ENCODE results near the gene HIBCH. TPM values are rescaled to one million over a fixed set of nuclear protein-coding genes. Genes with fewer than 3 reads are reported as not detected.
A peak's percentile ranks its signal among the peaks of the same experiment; 100 is the strongest.
"Not testable (repeated sequence)": the region's sequence is repeated elsewhere in the genome, so short reads cannot be mapped to it uniquely, and the experiment has no call there.

HIBCH gene
- total RNA-seq, 5 donors from 2014 or later (not counting 1 experiment from before 2014, with no cell fraction given), result 15.5 to 19.8 (median 19.4) TPM

- peaks cover 6 to 16% of the 10 kb centered on the region in 2 experiments for H3K4me1 ChIP-seq (ENCODE audit: control insufficient read depth in 1 of 2, extremely low read depth in 1 of 2, insufficient read depth in 2 of 2, low read length in 2 of 2)
- Mint-ChIP-seq H3K4me1 (peaks cover 20 to 33% (median 31%) of the 10 kb centered on the region in 3 donors), H3K9me3 (no peaks in the 10 kb centered on the region), H3K36me3 (peaks cover 6% of the 10 kb centered on the region), H3K4me3 (peak overlapping the region in 1 of 3 donors; percentile 28), H3K27ac (no peak overlapping the region), H3K27me3 (no peaks in the 10 kb centered on the region)
- no peak overlapping the region for H3K27ac ChIP-seq (ENCODE audit: low read length)
- no peak for ATAC-seq (replicated peaks in 1 of 4)
- H3K9me3 ChIP-seq, result no peaks in the 10 kb centered on the region
- H3K36me3 ChIP-seq (ENCODE audit: control insufficient read depth in 2 of 2, extremely low read depth in 1 of 2, insufficient read depth in 1 of 2, low read length in 1 of 2), result peaks cover 0 to 3% of the 10 kb centered on the region in 2 donors
- no peaks in the 10 kb centered on the region for H3K27me3 ChIP-seq (replicated peaks in 1 of 2; ENCODE audit: control insufficient read depth in 2 of 2, extremely low read depth in 1 of 2, insufficient read depth in 2 of 2, low read length in 1 of 2)
- WGBS (ENCODE audit: insufficient coverage), result no CpG with 5 or more reads among the region's 2 CpGs
- H3K4me3 ChIP-seq (ENCODE audit: control insufficient read depth in 1 of 2, extremely low read depth in 1 of 2, low read length in 1 of 2), result no peak overlapping the region
- DNase-seq, result no peak
- CTCF ChIA-PET, result interaction anchor here in 1 of 2 donors (0.8 kb wide), 1 partner anchor 42 kb away, joined by 3 read pairs; the partner anchor contains the start of gene HIBCH
- POLR2A ChIA-PET, result interaction anchor here (0.5 to 0.8 kb wide), 2 partner anchors 46 to 146 kb away, joined by 3 read pairs; no protein-coding TSS in a partner anchor
Measured at GRCh38 chr2:190361572-190361971, 41.9 kb upstream of the HIBCH start.

GRCh38 chr2:190360965-190361364 lies 41.3 kb upstream of the HIBCH start:
- Histone ChIP-seq H3K4me3 (ENCODE audit: control insufficient read depth in 1 of 2, extremely low read depth in 1 of 2, low read length in 1 of 2) (no peak overlapping the region), H3K27me3 (replicated peaks in 1 of 2; ENCODE audit: control insufficient read depth in 2 of 2, extremely low read depth in 1 of 2, insufficient read depth in 2 of 2, low read length in 1 of 2) (no peaks in the 10 kb centered on the region), H3K9me3 (no peaks in the 10 kb centered on the region), H3K36me3 (ENCODE audit: control insufficient read depth in 2 of 2, extremely low read depth in 1 of 2, insufficient read depth in 1 of 2, low read length in 1 of 2) (peaks cover 0 to 2% of the 10 kb centered on the region in 2 donors), H3K27ac (ENCODE audit: low read length) (peak overlapping the region; percentile 58), H3K4me1 (ENCODE audit: control insufficient read depth in 1 of 2, extremely low read depth in 1 of 2, insufficient read depth in 2 of 2, low read length in 2 of 2) (peaks cover 6 to 16% of the 10 kb centered on the region in 2 experiments)
- DNase-seq (no peak), ATAC-seq (replicated peaks in 1 of 4) (no peak)
- peak overlapping the region; percentile 39 to 87 (median 85) for H3K4me3 Mint-ChIP-seq
- ChIA-PET CTCF (interaction anchor here in 1 of 2 donors (0.5 to 1.8 kb wide), 3 partner anchors 9 to 50 kb away, joined by 5 to 7 read pairs (median 5); partner anchors contain the start of gene HIBCH), POLR2A (interaction anchor here (0.5 to 0.8 kb wide), 3 partner anchors 46 to 495 kb away, joined by 3 read pairs; no protein-coding TSS in a partner anchor)
- H3K4me1 Mint-ChIP-seq, result peaks cover 20 to 33% (median 31%) of the 10 kb centered on the region in 3 donors
- H3K27me3 Mint-ChIP-seq, result no peaks in the 10 kb centered on the region
- no CpG with 5 or more reads among the region's 3 CpGs for WGBS (ENCODE audit: insufficient coverage)
- peaks cover 6% of the 10 kb centered on the region for H3K36me3 Mint-ChIP-seq
- H3K9me3 Mint-ChIP-seq, result no peaks in the 10 kb centered on the region
- no peak overlapping the region for H3K27ac Mint-ChIP-seq

DNA sequence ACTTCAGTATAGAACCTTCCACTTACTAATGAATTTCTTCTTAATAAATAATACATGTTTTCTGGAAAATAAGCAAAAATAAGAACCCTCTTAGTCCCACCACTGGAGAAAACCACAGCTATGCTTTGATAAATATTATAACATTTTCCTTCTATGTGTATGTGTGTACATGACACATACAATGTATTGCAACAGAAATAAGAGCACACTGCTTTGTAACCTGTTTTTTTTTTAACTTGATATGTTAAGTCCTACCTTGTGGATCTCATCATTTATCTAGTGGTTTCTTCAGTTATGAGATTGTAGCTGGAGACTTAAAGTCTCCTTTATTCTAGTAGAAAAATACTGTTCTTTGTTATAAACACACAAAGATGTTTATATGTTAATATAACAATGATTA lies 40.9 kb upstream of the HIBCH start:
- no peak for ATAC-seq (replicated peaks in 1 of 4)
- no peak for DNase-seq
- no peaks in the 10 kb centered on the region for H3K27me3 ChIP-seq (replicated peaks in 1 of 2; ENCODE audit: control insufficient read depth in 2 of 2, extremely low read depth in 1 of 2, insufficient read depth in 2 of 2, low read length in 1 of 2)
- Mint-ChIP-seq H3K27ac (peak overlapping the region; percentile 94 to 97), H3K4me1 (peaks cover 20 to 33% (median 31%) of the 10 kb centered on the region in 3 donors), H3K9me3 (no peaks in the 10 kb centered on the region), H3K4me3 (peak overlapping the region; percentile 85 to 88 (median 87)), H3K36me3 (peaks cover 6% of the 10 kb centered on the region), H3K27me3 (no peaks in the 10 kb centered on the region)
- H3K9me3 ChIP-seq, result no peaks in the 10 kb centered on the region
- H3K27ac ChIP-seq (ENCODE audit: low read length), result peak overlapping the region; percentile 58
- POLR2A ChIA-PET, result interaction anchor here (0.5 to 0.8 kb wide), 4 partner anchors 47 to 768 kb away, joined by 3 to 4 read pairs (median 3); no protein-coding TSS in a partner anchor
- H3K36me3 ChIP-seq (ENCODE audit: control insufficient read depth in 2 of 2, extremely low read depth in 1 of 2, insufficient read depth in 1 of 2, low read length in 1 of 2), result peaks cover 0 to 2% of the 10 kb centered on the region in 2 donors
- CTCF ChIA-PET, result interaction anchor here in 1 of 2 donors (0.5 to 1.8 kb wide), 4 partner anchors 10 to 50 kb away, joined by 4 to 7 read pairs (median 5); partner anchors contain the start of gene HIBCH
- peak overlapping the region in 1 of 2 donors; percentile 46 for H3K4me3 ChIP-seq (ENCODE audit: control insufficient read depth in 1 of 2, extremely low read depth in 1 of 2, low read length in 1 of 2)
- H3K4me1 ChIP-seq (ENCODE audit: control insufficient read depth in 1 of 2, extremely low read depth in 1 of 2, insufficient read depth in 2 of 2, low read length in 2 of 2), result peaks cover 6 to 16% of the 10 kb centered on the region in 2 experiments

- H3K4me3 ChIP-seq (ENCODE audit: control insufficient read depth in 1 of 2, extremely low read depth in 1 of 2, low read length in 1 of 2); H3K9me3 Mint-ChIP-seq; H3K27me3 ChIP-seq (replicated peaks in 1 of 2; ENCODE audit: control insufficient read depth in 2 of 2, extremely low read depth in 1 of 2, insufficient read depth in 2 of 2, low read length in 1 of 2); H3K36me3 Mint-ChIP-seq; H3K9me3 ChIP-seq; DNase-seq; ATAC-seq (replicated peaks in 1 of 4); H3K36me3 ChIP-seq (ENCODE audit: control insufficient read depth in 2 of 2, extremely low read depth in 1 of 2, insufficient read depth in 1 of 2, low read length in 1 of 2); H3K27me3 Mint-ChIP-seq: not testable (repeated sequence)
- CTCF ChIA-PET, result interaction anchor here (1.0 to 1.5 kb wide), 2 partner anchors 18 to 40 kb away, joined by 3 to 4 read pairs; partner anchors contain the start of gene HIBCH (in 1 of the 2)
- peak overlapping the region in 1 of 3 donors; percentile 87 for H3K4me3 Mint-ChIP-seq
- 80% methylated on average over 2 of the region's 8 CpGs for WGBS (ENCODE audit: insufficient coverage)
- H3K4me1 ChIP-seq (ENCODE audit: control insufficient read depth in 1 of 2, extremely low read depth in 1 of 2, insufficient read depth in 2 of 2, low read length in 2 of 2), result peaks cover 6 to 16% of the 10 kb centered on the region in 2 experiments
- peak overlapping the region in 1 of 2 donors; percentile 28 for H3K27ac Mint-ChIP-seq
- POLR2A ChIA-PET, result interaction anchor here in 1 of 2 donors (0.6 kb wide), 3 partner anchors 60 to 533 kb away, joined by 3 read pairs; no protein-coding TSS in a partner anchor
- peak overlapping the region; percentile 58 for H3K27ac ChIP-seq (ENCODE audit: low read length)
- H3K4me1 Mint-ChIP-seq, result peaks cover 20 to 33% (median 31%) of the 10 kb centered on the region in 3 donors
Measured at GRCh38 chr2:190358655-190359448, 39.2 kb upstream of the HIBCH start.

DNA sequence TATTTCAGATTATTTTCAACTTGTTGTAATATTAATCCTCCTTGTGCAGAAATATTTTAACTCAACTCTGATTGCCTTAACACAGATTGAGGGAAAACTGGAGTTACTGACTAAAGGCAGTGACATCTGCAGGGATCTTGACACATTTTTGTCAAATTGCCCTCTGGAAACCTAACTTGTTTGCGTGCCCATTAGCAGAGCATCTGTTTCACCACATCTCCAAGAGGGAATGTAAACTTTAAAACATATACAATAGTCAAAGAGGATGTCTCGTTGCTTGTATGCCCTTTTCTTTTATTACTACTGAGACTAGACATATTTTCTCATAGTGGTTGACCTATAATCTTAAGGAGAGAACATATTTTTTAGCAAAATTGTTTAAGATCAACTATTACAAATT lies 38.0 kb upstream of the HIBCH start:
- Mint-ChIP-seq H3K9me3 (no peaks in the 10 kb centered on the region), H3K27me3 (no peaks in the 10 kb centered on the region), H3K4me3 (no peak overlapping the region), H3K4me1 (peaks cover 18 to 34% (median 25%) of the 10 kb centered on the region in 3 donors), H3K36me3 (peaks cover 3% of the 10 kb centered on the region), H3K27ac (no peak overlapping the region)
- Histone ChIP-seq H3K4me1 (ENCODE audit: control insufficient read depth in 1 of 2, extremely low read depth in 1 of 2, insufficient read depth in 2 of 2, low read length in 2 of 2) (peaks cover 6 to 16% of the 10 kb centered on the region in 2 experiments), H3K27me3 (replicated peaks in 1 of 2; ENCODE audit: control insufficient read depth in 2 of 2, extremely low read depth in 1 of 2, insufficient read depth in 2 of 2, low read length in 1 of 2) (no peaks in the 10 kb centered on the region), H3K36me3 (ENCODE audit: control insufficient read depth in 2 of 2, extremely low read depth in 1 of 2, insufficient read depth in 1 of 2, low read length in 1 of 2) (no peaks in the 10 kb centered on the region), H3K27ac (ENCODE audit: low read length) (no peak overlapping the region), H3K9me3 (no peaks in the 10 kb centered on the region), H3K4me3 (ENCODE audit: control insufficient read depth in 1 of 2, extremely low read depth in 1 of 2, low read length in 1 of 2) (no peak overlapping the region)
- ATAC-seq (replicated peaks in 1 of 4) (no peak), DNase-seq (no peak)
- ChIA-PET POLR2A (no interaction called here), CTCF (no interaction called here)
- no CpG with 5 or more reads among the region's 2 CpGs for WGBS (ENCODE audit: insufficient coverage)

- no peaks in the 10 kb centered on the region for H3K36me3 Mint-ChIP-seq
- Histone ChIP-seq H3K27ac (ENCODE audit: low read length) (no peak overlapping the region), H3K36me3 (ENCODE audit: control insufficient read depth in 2 of 2, extremely low read depth in 1 of 2, insufficient read depth in 1 of 2, low read length in 1 of 2) (no peaks in the 10 kb centered on the region), H3K27me3 (replicated peaks in 1 of 2; ENCODE audit: control insufficient read depth in 2 of 2, extremely low read depth in 1 of 2, insufficient read depth in 2 of 2, low read length in 1 of 2) (no peaks in the 10 kb centered on the region), H3K9me3 (no peaks in the 10 kb centered on the region), H3K4me3 (ENCODE audit: control insufficient read depth in 1 of 2, extremely low read depth in 1 of 2, low read length in 1 of 2) (no peak overlapping the region), H3K4me1 (ENCODE audit: control insufficient read depth in 1 of 2, extremely low read depth in 1 of 2, insufficient read depth in 2 of 2, low read length in 2 of 2) (peaks cover 6 to 13% of the 10 kb centered on the region in 2 experiments)
- POLR2A ChIA-PET, result interaction anchor here in 1 of 2 donors (0.6 kb wide), 1 partner anchor 676 kb away, joined by 3 read pairs; no protein-coding TSS in a partner anchor
- no peaks in the 10 kb centered on the region for H3K27me3 Mint-ChIP-seq
- WGBS (ENCODE audit: insufficient coverage), result 89% methylated on average over 6 of the region's 6 CpGs
- H3K4me3 Mint-ChIP-seq, result no peak overlapping the region
- H3K9me3 Mint-ChIP-seq, result no peaks in the 10 kb centered on the region
- DNase-seq, result no peak
- no peak for ATAC-seq (replicated peaks in 1 of 4)
- CTCF ChIA-PET, result interaction anchor here (0.6 to 2.3 kb wide), 6 partner anchors 9 to 37 kb away, joined by 3 to 6 read pairs (median 4); no protein-coding TSS in a partner anchor
- H3K27ac Mint-ChIP-seq, result no peak overlapping the region
- H3K4me1 Mint-ChIP-seq, result peaks cover 15 to 26% (median 15%) of the 10 kb centered on the region in 3 donors
Measured at GRCh38 chr2:190355968-190356644, 36.5 kb upstream of the HIBCH start.
